PC-9 (cell line): Measurements from ENCODE around the gene ELAVL3.

Experiments
- EZH2 ChIP-seq: fragments of 200-600 bp; sonication (generic); IDR thresholded peaks from 2 replicates; pipeline ENCODE4 v1.8.0; 2017; ENCODE audit warnings: antibody characterized with exemption, low read depth
- TF ChIP-seq, protein P1 (sequence below): fragments of 200-600 bp; sonication (generic); conservative IDR thresholded peaks from 2 replicates; pipeline ENCODE4 v1.6.1; 2017; ENCODE audit warnings: mixed run types, antibody characterized with exemption, mild to moderate bottlenecking, moderate library complexity

DNA sequence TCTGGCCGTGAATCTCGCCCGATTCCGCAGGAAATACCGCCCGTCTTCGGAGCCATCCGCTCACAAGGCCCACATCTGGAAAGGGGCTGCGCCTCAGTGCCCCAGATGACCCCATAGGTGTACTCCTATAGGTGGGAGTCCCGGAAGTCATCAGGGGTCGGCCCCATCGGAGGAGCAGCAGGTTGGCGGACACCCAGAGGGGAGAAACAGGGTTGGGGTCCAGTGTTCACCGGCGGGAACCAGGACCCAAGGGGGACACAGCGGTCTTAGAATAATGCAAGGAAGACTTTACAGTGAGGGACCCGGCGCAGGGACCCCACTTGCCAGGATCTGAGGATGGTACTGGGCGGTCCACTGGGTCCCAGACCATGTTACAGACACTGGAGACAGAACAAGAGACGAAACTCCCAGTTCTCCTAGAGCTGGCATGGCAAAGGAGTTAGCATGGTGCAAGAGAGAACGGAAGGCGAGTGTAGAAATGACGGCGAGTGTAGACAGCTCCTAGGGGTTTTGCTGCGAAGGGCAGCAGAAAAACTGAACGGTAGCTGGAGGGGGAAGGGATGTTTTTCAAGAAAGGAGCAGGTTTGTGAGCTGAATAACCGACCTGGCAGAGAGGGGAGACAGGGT lies 57.6 kb downstream of the ELAVL3 start:
- TF ChIP-seq, protein P1, sequence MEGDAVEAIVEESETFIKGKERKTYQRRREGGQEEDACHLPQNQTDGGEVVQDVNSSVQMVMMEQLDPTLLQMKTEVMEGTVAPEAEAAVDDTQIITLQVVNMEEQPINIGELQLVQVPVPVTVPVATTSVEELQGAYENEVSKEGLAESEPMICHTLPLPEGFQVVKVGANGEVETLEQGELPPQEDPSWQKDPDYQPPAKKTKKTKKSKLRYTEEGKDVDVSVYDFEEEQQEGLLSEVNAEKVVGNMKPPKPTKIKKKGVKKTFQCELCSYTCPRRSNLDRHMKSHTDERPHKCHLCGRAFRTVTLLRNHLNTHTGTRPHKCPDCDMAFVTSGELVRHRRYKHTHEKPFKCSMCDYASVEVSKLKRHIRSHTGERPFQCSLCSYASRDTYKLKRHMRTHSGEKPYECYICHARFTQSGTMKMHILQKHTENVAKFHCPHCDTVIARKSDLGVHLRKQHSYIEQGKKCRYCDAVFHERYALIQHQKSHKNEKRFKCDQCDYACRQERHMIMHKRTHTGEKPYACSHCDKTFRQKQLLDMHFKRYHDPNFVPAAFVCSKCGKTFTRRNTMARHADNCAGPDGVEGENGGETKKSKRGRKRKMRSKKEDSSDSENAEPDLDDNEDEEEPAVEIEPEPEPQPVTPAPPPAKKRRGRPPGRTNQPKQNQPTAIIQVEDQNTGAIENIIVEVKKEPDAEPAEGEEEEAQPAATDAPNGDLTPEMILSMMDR = no peak
- TF ChIP-seq EZH2 = no peak
